ENCODE measurements around the gene CORO1C.

Gene CORO1C

DNA sequence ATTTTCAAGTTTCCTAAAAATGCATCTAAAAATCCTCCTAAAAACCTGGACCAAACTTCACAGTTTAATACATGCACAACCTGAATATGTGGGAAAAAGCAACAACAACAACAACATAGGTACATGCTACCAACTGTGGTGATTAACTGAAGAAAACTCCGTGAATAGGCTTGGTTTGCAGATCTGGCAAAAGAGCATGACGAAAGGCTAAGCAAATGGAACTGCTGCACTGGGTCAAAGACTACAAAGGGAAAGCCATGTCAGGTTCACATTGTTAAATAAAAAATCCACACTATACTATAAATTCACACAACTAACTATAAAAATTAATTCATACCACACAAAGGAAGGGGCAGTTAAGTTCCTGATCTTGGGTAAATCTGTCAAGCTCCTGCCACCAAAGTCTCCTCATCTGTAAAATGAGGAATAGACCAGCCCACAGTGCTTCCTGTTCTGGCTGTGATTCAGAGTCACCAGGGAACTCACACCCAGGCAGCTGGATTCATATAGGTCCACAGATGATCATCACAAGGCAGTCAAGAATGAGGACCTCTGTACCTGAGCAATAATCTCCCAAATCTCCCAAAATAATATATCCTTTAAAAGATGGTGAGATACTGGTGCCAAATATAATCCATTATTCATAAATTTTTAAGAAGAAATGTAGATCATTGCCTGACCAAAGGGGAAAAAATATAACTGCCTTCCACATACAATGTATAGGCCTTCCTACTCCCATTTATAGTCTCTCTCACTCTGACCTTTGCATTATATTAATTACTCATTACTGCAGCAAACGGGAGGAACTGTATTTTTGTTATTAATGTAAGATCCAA is 7.0 kb downstream of the CORO1C start:
- DNase-seq (ENCODE audit: low spot score), result no peak

DNA sequence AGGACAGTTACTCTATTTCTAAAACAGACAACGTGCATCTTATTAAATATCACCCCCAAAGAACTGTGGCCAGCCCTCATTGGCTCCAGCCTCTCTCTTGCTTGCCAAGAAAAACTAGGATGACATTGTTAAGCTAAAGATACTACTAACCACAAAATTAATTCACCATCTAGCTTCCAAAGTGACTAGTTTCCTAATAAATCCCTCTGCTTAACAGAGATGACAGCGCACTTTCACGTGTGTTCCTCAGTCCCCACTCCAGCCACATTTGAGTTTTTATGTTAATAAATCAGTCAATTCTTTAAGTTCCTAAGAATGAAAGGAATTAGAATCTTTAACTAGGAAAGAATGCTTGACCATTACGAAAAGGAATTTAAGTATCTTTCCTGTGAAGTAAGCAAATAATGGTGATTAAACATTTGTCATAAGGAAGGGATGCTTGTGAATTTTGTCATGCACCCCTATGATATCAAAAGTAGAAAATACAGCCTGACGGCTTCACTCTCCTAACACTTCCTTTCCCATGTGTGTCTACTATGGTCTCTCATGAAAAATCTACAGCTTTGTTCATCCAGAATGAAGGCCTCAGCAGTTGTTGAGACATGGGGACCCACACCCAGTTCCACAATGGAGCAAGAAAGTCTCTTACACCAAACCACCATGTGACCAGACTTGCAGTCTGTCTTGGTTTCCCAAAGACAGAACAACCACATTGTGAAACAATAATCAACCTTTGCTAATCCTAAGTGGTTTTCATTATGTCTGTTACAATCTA is 8.1 kb downstream of the CORO1C start:
- DNase-seq (ENCODE audit: low spot score), result no peak

DNA sequence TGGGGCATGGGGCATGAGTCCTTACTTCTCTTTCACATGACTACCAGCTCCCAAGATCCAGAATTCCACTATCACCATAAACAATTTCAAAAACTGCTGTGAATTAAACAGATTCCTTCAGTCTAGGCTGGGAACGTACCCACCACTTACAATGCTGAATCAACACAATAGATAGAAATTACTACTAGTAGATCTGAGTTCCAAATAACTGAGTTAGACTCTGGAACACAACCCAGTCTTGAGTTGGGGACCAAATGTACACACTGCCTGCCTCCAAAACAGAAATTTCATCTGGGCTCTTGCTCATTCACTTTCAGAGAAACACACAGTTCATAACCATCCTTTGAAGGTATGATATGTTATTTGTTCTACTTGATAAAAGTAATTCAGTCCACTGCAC is 8.9 kb downstream of the CORO1C start:
- DNase-seq (ENCODE audit: low spot score), result no peak

DNA sequence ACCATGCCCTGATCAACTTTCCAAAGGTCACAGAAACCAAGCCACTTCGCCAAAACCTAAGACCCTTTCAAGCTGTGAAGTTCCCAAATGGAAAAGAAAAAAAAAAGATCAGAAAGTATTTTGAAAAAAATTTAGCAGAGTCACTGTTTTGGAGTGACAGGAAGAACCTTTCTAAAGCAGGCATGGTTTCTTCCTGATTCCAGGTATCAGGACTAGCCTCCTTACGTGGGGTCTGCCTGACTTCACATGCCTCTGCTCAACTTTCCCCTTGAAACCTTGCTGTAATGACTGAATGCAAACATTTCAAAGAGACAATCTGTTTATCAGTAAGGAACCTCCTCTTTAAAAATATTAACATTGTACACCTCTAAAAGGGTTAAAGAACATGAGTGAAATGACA is 9.5 kb downstream of the CORO1C start:
- DNase-seq (ENCODE audit: low spot score), result no peak

DNA sequence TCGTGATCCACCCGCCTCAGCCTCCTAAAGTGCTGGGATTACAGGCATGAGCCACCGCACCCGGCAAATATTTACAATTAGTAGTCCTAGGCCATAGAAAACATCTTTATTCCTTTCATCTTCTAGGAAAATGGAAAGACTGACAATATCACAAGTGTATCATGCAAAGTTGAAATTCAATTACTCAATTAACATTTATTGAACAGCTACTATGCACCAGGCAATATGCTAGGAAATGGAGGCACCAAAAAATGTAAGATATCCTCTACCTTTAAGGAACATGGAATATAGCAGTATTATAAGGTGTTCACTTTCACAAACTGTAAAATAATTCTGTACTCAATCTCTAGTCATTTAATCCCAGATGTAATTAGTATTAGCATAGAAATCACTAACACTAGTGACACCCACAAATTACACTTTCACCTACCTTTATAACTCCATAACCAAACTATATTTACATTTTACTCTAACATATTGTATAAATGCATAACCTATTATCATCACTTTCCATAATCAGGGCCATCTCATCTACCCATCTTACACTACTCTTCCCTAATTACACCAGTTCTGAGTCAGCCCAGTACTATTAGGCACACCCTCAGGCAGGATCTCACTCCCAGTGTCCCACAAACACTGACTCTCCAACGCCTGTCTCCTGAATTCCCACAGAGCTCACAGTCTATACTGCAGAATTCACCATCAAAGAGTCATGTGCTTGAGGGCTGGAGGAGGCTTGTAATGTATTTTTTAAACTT is 10.4 kb downstream of the CORO1C start:
- no peak for DNase-seq (ENCODE audit: low spot score)

DNA sequence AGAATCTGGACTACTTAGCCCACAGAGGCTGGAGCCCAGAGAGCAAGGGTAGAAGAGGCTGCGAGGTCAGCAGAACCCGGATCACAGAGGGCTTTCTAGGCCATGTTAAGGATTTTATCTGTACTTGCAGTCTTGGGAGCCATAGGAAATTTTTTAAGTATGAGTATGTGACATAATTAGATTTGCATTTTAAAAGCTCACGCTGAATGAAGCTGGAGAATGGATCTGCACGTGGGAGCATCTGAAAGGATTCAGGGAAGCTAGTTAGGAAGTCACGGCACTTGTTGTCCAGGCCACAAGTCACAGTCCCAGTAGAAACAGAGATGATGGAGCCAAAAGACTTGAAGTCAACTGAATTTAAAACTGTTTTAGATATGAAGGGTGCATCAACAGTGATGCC is 14.1 kb downstream of the CORO1C start:
- DNase-seq (ENCODE audit: low spot score), result no peak

DNA sequence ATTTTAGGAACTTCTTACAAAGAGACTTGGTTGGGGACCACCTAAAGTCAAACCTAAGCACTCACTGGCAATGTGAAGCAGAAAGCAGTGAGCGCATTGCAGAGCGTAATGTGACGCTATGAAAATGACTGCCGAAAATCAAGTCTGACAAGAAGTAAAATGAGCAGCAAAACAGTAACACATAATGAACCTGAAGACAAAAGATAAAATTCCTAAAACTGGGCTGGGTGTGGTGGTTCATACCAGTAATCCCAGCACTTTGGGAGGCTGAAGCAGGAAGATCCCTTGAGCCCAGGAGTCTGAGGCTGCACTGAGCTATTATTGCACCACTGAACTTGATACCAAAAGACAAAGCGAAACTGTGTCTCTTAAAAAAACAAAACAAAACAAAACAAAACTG is 16.5 kb downstream of the CORO1C start:
- DNase-seq (ENCODE audit: low spot score), result no peak

DNA sequence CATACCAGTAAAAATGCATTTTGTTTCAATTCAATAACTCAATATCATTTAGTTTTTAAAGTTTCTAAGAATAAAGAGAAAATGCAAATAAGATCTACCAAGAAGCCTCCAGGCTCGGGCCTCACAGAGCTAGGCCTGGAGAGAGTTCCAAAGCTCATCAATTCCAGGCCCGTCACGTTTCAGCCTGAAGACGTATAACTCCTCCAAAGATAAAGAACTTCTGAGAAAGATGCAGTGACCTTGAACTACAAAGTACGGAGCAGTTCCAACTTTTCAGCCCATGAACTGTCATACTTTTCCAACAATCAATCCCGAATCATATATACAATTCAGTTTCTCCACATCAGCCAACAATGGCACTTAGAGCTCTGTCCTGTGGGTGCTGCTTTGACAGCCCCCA is 17.8 kb downstream of the CORO1C start:
- DNase-seq (ENCODE audit: low spot score), result no peak

DNA sequence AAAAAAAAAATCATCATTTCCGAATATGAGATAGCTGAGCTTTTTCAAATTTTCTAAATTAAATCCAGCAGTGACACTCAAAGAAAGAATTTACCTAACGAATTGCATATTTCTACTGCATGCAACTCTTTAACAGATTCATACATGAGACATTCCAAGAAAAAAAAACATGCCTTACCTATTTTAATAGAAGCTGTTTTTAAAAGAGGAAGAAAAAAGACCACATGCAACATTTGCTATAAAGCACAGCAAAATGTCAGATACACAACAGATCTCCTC is 18.5 kb downstream of the CORO1C start:
- no peak for DNase-seq (ENCODE audit: low spot score)

DNA sequence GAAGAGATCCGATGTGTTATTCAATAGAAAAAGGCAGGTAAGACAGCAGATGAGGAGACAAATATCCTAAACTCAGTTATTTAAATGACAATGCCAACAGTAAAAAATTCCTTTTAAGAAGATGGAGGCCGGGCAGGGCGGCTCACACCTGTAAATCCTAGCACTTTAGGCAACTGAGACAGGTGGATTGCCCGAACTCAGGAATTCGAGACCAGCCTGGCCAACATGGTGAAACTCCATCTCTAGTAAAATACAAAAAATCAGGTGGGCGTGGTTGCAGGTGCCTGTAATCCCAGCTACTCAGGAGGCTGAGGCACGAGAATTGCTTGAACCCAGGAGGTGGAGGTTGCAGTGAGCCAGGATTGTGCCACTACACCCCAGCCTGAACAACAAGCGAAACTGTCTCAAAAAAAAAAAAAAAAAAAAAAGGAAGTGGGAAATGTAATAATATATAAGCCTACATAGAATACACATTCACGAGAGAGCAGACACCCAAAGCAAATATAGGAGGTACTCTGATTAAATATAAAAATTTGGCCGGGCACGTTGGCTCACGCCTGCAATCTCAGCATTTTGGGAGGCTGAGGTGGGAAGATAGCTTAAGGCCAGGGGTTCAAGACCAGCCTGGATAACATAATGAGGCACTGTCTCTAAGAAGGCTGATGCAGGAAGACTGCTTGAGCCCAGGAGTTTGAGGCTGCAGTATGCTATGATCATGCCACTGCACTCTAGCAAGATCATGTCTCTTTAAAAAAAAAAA is 19.0 kb downstream of the CORO1C start:
- DNase-seq (ENCODE audit: low spot score), result no peak

DNA sequence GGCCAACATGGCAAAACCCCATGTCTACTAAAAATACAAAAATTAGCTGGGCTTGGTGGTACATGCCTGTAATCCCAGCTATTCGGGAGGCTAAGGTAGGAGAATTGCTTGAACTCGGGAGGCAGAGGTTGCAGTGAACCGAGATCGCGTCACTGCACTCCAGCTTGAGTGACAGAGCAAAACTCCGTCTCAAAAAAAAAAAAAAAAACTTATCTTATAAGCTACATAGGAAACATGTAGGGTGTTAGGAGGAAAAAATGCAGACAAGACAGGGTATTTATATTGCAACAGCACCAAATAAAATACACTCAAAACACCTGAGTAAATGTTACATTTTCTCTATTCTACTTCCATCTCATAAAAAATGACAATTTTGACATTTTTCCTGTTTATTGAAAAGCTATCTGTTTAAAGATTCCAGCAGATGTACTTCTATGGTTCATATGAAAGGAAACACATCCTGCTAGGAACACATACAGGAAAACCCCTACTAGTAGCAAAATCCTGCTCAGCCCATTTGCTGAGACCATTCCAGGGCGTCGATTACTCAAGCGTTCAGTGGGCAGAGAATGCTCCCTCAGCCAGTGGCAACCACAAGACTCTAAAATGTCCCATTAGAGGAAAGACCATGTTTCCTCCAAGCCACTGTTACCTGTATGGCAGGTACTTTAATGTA is 19.7 kb downstream of the CORO1C start:
- no peak for DNase-seq (ENCODE audit: low spot score)

DNA sequence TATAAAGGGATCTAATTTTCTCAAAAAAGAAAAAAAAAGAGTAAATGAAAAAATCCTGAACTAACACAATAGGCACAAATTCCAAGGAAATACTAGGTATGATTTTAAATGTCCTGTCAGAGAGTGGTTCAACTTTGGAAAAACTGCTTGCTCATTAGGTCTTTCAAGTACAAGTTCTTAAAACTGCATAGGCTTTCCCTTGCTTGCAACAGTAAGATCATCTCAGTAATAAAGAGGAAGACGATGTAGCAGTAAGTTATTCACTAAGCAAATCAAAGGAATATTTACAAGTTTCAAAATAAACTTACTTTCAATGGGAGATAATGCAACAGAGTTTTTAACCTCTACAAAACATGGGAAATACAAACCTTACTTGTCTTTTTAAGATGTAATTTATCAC is 21.6 kb downstream of the CORO1C start:
- DNase-seq (ENCODE audit: low spot score), result no peak

DNA sequence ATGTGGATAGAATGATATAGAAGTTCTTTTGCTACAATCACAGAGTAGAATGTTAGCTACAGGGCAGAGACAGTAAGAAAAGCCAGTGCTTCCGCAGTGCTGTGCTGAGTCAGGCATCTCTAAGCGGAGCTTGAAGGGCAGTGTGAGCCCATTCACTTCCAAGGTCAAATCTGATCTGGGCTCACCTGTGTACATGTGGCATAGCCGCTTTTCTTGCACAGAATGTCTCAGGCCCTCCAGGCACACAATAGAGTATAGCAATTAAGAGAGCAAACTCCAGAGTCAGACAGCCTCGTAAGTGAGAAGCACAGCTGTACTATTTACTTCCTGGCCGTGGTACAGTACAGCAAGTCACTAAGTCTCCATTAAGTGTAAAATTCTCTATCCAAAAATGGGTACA is 26.8 kb downstream of the CORO1C start:
- no peak for DNase-seq (ENCODE audit: low spot score)

DNA sequence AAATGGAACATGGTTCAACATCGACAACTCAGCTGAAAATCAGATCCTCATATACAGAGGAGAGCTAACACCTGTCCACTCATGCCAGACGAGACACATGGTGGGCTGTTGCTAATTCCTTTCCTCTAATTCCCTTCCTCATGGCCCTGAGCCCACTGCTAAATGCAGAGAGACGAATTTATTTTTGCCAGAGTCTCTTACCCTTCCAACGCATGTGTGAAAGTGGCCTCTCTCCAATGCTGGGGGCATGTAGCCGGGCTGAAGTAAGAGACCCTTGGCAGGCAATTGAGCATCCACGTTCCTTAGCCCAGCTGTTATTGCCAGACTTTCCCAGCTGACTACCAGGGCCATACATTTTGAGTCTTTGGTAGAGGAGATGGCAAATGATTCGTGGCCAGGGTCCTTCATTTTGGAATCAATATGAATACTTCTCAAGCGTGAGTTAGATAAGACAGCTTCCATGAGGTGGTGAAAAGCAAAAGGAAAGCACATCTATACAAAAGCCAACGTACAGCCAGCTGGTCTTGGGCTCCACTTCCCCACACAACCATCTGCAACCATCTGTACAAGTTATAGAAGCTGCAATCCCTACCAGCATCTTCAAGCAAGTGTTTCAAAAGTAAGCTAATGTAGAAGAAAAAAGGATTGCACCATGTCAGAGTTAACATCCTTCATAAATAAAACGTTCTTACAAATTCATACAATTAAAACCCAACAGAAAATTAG is 28.6 kb downstream of the CORO1C start:
- no peak for DNase-seq (ENCODE audit: low spot score)

DNA sequence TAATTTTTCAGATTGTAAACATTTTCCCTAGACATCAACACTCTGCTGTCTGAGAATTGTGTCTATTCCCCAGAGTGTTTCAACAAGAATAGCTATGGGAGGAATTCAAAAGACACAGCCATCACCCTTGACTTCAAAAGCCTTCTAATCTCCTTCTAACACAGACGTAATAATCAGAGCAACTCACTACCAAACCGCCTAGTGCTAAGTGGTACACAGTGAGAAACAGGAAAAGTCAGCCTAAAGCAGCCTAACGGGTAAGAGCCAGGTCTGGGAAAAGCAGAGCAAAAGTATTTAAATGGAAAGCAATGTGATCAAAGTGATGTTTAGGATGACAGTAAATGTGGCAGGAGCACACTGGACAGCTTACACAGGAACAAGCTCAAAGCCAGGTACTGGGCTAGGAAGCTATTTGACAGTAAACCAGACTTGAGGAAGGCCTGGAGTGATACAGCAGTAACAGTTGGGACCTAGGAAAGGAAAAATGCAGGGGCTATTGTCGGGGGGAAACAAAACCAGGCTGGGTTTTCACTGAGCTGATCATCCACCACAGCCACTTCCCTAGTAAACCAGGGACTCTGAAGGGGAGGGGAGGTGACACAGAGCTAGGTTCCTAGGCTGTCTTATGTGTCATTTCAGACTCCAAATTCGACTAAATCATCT is 29.4 kb downstream of the CORO1C start:
- no peak for DNase-seq (ENCODE audit: low spot score)

DNA sequence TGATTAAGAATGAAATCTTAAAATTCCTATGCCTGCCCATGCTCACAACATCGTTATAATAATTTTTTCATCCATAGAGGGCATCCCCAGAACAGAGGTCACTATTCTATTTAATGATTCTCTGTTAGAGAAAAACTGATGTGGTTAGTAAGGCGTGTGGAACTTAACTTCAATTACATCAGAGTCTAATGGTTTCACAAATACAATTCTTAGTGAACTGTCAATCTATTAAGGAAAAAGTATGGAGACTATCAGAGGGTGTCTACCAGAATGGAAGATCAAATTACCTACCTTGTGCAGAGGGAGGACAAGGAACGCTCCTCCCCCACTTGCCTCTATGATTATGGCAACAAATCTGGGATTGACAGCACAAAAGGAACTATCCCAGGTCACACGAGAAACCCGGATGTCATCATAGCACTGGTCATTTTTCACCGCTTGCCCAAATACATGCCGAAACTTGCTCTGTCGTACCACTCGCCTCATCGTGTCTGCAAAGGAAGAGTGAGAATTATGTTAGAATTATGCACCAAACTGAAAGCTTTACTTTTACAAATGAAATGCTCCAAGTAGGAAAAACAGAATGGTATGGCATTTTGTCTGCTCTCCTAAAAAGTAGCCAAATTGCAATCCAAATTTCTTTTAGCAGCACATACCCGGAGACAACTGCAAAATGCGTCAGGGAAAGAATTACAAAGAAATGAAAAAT is 30.3 kb downstream of the CORO1C start:
- DNase-seq (ENCODE audit: low spot score), result no peak

DNA sequence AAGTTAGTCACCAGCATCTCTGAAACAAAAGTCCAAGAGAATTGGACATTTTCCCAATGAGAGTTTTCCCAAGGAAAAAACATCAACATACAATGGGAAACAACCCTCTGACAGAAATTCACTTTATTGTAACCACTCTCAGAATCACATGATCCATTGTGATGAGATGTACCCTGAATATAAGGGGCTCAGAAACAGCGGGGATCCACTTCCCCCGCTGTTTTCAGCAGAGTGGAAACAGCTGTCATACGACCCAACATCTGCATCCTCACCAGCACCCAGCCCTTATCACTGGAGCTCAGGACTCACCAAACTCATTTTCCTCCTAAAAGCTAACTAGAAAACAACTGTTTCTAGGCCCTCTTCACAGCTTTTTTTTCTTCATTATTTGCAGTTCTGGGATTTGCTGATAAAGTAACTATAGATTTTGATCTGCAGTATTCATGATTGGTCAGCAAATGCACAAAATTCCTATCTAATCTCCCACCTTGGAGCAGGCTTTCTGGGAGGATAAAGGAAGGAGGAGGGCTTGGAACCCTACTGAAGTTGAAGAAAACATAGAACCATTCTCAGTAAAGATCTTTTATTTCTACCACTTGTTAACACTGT is 31.3 kb downstream of the CORO1C start:
- no peak for DNase-seq (ENCODE audit: low spot score)

DNA sequence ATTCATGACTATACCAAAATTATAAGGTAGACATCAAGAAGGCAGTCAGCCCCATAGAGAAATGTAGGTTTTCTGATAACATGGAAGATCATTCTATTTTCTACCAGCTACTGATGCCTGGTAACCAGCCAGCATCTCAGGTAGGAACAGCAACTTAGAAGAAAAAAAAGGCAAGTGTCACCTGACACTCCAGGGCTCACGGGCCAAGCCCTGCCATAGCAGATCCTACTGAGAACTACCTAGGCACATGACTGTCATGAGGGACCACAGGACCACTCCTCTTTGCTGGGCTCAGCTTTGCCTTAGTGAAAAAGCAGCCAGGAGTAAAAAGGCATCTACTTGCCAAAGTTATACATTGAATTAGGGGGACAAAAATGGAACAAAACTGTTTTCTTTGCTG is 33.4 kb downstream of the CORO1C start:
- DNase-seq (ENCODE audit: low spot score), result no peak

DNA sequence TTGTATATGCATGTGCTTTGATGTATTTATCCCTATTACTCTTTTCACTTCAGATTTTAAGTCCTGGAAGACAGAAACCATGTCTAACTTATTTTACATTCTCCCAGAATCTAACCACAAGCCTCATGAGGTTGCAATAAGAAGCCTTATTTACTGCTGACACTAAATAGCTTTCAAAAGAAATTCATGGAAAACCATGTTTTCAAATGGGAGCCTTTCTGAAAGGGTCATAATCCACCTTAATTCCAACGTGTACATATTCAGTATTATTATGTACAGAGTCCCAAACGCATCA is 34.4 kb downstream of the CORO1C start:
- no peak for DNase-seq (ENCODE audit: low spot score)
